ENCODE measurements around the gene TMBIM4. TPM values are rescaled to one million over a fixed set of nuclear protein-coding genes. Genes with fewer than 3 reads are reported as not detected.
"Not testable (repeated sequence)": the region's sequence is repeated elsewhere in the genome, so short reads cannot be mapped to it uniquely, and the experiment has no call there.

TMBIM4 gene
- polyA plus RNA-seq (ENCODE audit: insufficient read length in 4 of 4): 100 to 1,000 TPM; 148 to 167 (median 163) TPM

GRCh38 chr12:66169221-66170170, at the start of gene TMBIM4:
TMBIM4 (minus strand) TSS chr12:66169996; CDS start chr12:66169951, 45 bp downstream.
- DNase-seq (ENCODE audit: low read depth in 4 of 4, low spot score in 3 of 4): peak; percentile 81 to 87 (median 81)

GRCh38 chr12:66217342-66217917, 47.6 kb upstream of the TMBIM4 start:
- no peak for DNase-seq (ENCODE audit: low read depth in 4 of 4, low spot score in 3 of 4)

- not testable (repeated sequence) for DNase-seq (ENCODE audit: low read depth in 4 of 4, low spot score in 3 of 4)
Observed at GRCh38 chr12:66213011-66213410, 43.2 kb upstream of the TMBIM4 start.

- not testable (repeated sequence) for DNase-seq (ENCODE audit: low read depth in 4 of 4, low spot score in 3 of 4)
Observed at GRCh38 chr12:66211573-66211972, 41.8 kb upstream of the TMBIM4 start.

GRCh38 chr12:66210840-66211239, 41.0 kb upstream of the TMBIM4 start:
- no peak for DNase-seq (ENCODE audit: low read depth in 4 of 4, low spot score in 3 of 4)

- no peak for DNase-seq (ENCODE audit: low read depth in 4 of 4, low spot score in 3 of 4)
Observed at GRCh38 chr12:66206141-66206540, 36.3 kb upstream of the TMBIM4 start.

- DNase-seq (ENCODE audit: low read depth in 4 of 4, low spot score in 3 of 4): no peak
Observed at GRCh38 chr12:66203820-66204219, 34.0 kb upstream of the TMBIM4 start.

- DNase-seq (ENCODE audit: low read depth in 4 of 4, low spot score in 3 of 4): no peak
Observed at GRCh38 chr12:66199831-66200509, 30.2 kb upstream of the TMBIM4 start.

GRCh38 chr12:66199141-66199540, 29.3 kb upstream of the TMBIM4 start:
- no peak for DNase-seq (ENCODE audit: low read depth in 4 of 4, low spot score in 3 of 4)

- DNase-seq (ENCODE audit: low read depth in 4 of 4, low spot score in 3 of 4): no peak
Observed at GRCh38 chr12:66197495-66197921, 27.7 kb upstream of the TMBIM4 start.

- DNase-seq (ENCODE audit: low read depth in 4 of 4, low spot score in 3 of 4): no peak
Observed at GRCh38 chr12:66196806-66197205, 27.0 kb upstream of the TMBIM4 start.

- DNase-seq (ENCODE audit: low read depth in 4 of 4, low spot score in 3 of 4): no peak
Observed at GRCh38 chr12:66195242-66195641, 25.4 kb upstream of the TMBIM4 start.

- DNase-seq (ENCODE audit: low read depth in 4 of 4, low spot score in 3 of 4): no peak
Observed at GRCh38 chr12:66194122-66194521, 24.3 kb upstream of the TMBIM4 start.

- DNase-seq (ENCODE audit: low read depth in 4 of 4, low spot score in 3 of 4): no peak
Observed at GRCh38 chr12:66191547-66192126, 21.8 kb upstream of the TMBIM4 start.

GRCh38 chr12:66190519-66191370, 20.9 kb upstream of the TMBIM4 start:
- DNase-seq (ENCODE audit: low read depth in 4 of 4, low spot score in 3 of 4): no peak

GRCh38 chr12:66189889-66190288, 20.1 kb upstream of the TMBIM4 start:
- no peak for DNase-seq (ENCODE audit: low read depth in 4 of 4, low spot score in 3 of 4)

GRCh38 chr12:66189486-66189843, 19.7 kb upstream of the TMBIM4 start:
- DNase-seq (ENCODE audit: low read depth in 4 of 4, low spot score in 3 of 4): no peak

GRCh38 chr12:66188584-66189485, 19.0 kb upstream of the TMBIM4 start, which contains the start of gene IRAK3:
IRAK3 (plus strand) TSS chr12:66189214; CDS start chr12:66189300, 86 bp downstream.
- peak in 3 of 4 donors; percentile 16 to 65 (median 20) for DNase-seq (ENCODE audit: low read depth in 4 of 4, low spot score in 3 of 4)

GRCh38 chr12:66187821-66188220, 18.0 kb upstream of the TMBIM4 start:
- DNase-seq (ENCODE audit: low read depth in 4 of 4, low spot score in 3 of 4): no peak

All from right renal pelvis (tissue), 4 donors.